Ovary (tissue), 3 donors: ENCODE measurements around the gene CHFR.

Source experiments
- POLR2A ChIP-seq: fragments of 450-650 bp; IDR thresholded peaks from one replicate; pipeline ENCODE4 v1.6.1; 2017; ENCODE audit warnings: antibody characterized with exemption, mild to moderate bottlenecking, moderate library complexity
- TF ChIP-seq, protein P1 (sequence below), 3 donors: fragments of 450-650 bp in 2 of 3; fragments of 200-600 bp in 1 of 3; IDR thresholded peaks; one replicate each; pipeline versions ENCODE4 v1.5.1 to v1.8.0; 2016 to 2022; ENCODE audit warnings: antibody characterized with exemption in 3 of 3, mild to moderate bottlenecking in 1 of 3
- donor health status: DM: no; HTN: no; CAD: no.

DNA sequence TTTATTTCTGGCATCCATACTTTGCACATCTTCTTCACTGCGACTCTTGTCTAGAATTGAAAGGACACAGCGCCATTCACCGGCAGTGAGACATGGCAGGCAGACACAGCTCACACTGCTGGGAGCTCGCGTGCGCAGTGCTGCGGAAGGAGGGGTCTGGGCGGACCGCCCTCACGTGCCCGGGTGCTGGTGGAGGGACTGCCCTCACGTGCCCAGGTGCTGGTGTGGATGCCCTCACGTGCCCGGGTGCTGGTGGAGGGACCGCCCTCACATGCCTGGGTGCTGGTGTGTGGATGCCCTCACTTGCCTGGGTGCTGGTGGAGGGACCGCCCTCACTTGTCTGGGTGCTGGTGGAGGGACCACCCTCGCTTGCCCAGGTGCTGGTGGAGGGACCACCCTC, 30.8 kb downstream of the CHFR start:
- TF ChIP-seq, protein P1, sequence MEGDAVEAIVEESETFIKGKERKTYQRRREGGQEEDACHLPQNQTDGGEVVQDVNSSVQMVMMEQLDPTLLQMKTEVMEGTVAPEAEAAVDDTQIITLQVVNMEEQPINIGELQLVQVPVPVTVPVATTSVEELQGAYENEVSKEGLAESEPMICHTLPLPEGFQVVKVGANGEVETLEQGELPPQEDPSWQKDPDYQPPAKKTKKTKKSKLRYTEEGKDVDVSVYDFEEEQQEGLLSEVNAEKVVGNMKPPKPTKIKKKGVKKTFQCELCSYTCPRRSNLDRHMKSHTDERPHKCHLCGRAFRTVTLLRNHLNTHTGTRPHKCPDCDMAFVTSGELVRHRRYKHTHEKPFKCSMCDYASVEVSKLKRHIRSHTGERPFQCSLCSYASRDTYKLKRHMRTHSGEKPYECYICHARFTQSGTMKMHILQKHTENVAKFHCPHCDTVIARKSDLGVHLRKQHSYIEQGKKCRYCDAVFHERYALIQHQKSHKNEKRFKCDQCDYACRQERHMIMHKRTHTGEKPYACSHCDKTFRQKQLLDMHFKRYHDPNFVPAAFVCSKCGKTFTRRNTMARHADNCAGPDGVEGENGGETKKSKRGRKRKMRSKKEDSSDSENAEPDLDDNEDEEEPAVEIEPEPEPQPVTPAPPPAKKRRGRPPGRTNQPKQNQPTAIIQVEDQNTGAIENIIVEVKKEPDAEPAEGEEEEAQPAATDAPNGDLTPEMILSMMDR (IDR thresholded peaks at IDR 0.05): no peak
- TF ChIP-seq POLR2A: no peak
